Measurements from ENCODE around the gene NF1.
"Not testable (repeated sequence)": the region's sequence is repeated elsewhere in the genome, so short reads cannot be mapped to it uniquely, and the experiment has no call there.

NF1 gene

DNA sequence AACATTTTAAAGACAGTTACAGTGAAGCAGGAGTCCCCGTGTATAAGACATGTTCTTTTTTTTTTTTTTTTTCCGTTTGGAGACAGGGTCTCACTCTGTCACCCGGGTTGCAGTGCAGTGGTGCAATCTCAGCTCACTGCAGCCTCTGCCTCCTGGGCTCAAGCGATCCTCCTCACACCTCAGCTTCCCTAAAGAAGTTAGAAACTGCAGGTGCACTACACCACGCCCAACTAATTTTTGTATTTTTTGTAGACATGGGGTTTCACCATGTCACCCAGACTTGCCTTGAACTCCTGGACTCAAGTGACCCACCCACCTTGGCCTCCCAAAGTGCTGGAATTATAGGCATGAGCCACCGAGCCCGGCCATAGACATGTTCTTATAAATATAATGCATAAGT lies 216.1 kb downstream of the NF1 start:
- no peak overlapping the region for H3K4me3 ChIP-seq (ENCODE audit: low read depth, low read length)
- DNase-seq (ENCODE audit: low read depth): no peak
- TF ChIP-seq, protein P1, sequence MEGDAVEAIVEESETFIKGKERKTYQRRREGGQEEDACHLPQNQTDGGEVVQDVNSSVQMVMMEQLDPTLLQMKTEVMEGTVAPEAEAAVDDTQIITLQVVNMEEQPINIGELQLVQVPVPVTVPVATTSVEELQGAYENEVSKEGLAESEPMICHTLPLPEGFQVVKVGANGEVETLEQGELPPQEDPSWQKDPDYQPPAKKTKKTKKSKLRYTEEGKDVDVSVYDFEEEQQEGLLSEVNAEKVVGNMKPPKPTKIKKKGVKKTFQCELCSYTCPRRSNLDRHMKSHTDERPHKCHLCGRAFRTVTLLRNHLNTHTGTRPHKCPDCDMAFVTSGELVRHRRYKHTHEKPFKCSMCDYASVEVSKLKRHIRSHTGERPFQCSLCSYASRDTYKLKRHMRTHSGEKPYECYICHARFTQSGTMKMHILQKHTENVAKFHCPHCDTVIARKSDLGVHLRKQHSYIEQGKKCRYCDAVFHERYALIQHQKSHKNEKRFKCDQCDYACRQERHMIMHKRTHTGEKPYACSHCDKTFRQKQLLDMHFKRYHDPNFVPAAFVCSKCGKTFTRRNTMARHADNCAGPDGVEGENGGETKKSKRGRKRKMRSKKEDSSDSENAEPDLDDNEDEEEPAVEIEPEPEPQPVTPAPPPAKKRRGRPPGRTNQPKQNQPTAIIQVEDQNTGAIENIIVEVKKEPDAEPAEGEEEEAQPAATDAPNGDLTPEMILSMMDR (IDR thresholded peaks at IDR 0.05; ENCODE audit: control insufficient read depth, extremely low read depth, insufficient read depth): no peak

DNA sequence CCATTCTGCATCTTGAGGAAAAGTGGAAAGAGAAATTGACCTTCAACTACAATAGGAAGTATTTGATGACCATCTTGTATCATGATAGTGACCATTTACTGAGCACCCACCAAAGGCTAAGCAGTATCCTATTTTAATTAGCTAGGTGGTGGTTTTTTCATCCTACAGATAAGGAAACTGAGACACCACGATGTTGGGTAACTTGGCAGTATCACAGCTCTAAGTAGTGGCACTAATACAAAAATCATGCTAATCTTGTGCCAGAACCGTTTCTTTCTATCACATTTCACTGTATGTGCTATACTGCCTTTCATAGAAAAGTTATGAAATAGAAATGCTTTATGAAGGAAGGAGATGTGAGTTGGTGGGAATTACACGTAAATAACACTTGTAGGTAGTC lies 216.7 kb downstream of the NF1 start:
- TF ChIP-seq, protein P1 (IDR thresholded peaks at IDR 0.05; ENCODE audit: control insufficient read depth, extremely low read depth, insufficient read depth): no peak
- H3K4me3 ChIP-seq (ENCODE audit: low read depth, low read length): no peak overlapping the region
- no peak for DNase-seq (ENCODE audit: low read depth)

DNA sequence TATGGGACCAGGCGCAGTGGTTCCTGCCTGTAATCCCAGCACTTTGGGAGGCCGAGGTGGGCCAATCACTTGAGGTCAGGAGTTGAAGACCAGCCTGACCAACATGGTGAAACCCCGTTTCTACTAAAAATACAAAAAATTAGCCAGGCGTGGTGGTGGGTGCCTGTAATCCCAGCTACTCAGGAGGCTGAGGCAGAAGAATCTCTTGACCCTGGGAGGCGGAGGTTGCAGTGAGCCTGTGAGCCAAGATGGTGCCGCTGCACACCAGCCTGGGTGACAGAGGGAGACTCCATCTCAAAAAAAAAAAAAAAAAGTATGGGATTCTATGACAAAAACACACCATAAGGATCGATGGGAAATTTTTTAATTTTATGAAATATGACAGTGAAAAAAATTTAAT lies 217.4 kb downstream of the NF1 start:
- H3K4me3 ChIP-seq (ENCODE audit: low read depth, low read length); DNase-seq (ENCODE audit: low read depth): not testable (repeated sequence)

DNA sequence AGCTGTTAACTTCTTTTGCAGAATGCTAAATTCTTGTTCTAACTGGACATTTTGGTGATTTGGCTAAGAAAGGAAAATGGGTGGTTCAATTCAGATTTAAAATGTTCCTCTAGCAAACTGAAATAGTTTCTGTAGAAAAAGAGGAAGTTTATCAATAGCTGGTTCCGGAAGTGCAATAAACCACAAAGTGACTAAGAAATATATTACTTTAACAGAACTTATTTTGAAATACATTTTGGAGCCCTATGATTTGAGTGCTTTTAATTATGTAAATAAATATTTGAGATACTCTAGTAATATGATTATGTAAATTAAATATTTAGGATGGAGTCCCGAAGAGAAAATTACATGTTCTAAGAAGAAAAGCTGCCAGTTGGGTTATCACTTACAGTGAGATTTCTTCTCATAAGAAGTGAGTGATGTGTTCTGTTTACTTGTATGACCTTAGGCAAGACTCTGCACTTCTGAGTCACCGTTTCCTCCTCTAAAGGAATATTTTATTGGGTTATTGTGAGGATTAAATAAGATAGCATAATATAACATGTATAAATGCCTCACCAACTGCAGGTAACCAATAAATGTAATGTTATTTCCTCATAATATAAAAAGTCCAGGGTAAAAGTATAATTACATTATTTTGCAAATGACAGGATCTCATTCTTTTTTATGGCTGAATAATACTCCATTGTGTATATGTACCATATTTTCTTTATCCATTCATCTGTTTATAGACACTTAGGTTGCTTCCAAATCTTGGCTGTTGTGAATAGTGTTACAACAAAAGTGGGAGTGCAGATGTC lies 219.4 kb downstream of the NF1 start, which contains the start of gene EVI2B:
Gene EVI2B (minus strand): TSS at position 73 of the 800 bp plus-strand sequence. CDS start 8,445 bp downstream, outside the sequence.
- TF ChIP-seq, protein P1 (IDR thresholded peaks at IDR 0.05; ENCODE audit: control insufficient read depth, extremely low read depth, insufficient read depth): no peak
- no peak within 1 kb of the TSS for H3K4me3 ChIP-seq (ENCODE audit: low read depth, low read length)
- peak; percentile 34 for DNase-seq (ENCODE audit: low read depth)

DNA sequence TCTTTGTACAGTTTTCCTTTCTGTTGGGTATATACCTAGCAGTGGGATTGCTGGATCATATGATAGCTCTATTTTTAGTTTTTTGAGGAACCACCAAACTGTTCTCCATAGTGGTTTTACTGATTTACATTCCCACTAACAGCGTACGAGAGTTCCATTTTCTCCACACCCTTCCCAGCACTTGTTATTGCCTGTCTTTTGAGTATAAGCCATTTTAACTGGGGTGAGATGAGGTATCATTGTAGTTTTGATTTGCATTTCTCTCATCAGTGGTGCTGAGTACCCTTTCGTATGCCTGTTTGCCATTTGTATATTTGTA lies 220.0 kb downstream of the NF1 start:
- TF ChIP-seq, protein P1 (IDR thresholded peaks at IDR 0.05; ENCODE audit: control insufficient read depth, extremely low read depth, insufficient read depth): no peak
- no peak for DNase-seq (ENCODE audit: low read depth)
- no peak overlapping the region for H3K4me3 ChIP-seq (ENCODE audit: low read depth, low read length)

DNA sequence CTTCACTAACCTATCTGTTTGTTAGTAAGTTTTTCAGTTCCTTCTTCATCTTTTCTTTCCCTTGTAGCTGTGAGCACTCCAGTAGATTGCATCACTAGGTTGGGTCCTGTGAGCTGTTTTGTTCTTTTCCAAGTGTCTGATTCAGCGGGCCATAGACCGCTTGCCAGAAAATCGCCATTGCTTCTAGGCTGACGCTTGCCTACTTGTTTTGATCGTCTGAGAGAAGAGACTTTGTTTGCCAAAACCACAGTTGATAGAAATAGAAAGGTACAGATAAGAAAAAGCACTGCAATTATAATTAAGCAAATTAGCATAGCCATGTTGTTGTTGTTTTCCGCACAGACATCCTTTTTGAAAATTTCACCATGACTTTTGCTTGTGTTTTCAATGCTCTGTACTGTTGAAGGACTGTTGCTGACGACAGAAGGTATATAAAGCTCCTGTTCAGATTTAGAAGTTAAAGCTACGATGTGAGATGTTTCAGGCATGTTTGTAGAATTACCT lies 223.6 kb downstream of the NF1 start:
- TF ChIP-seq, protein P1 (IDR thresholded peaks at IDR 0.05; ENCODE audit: control insufficient read depth, extremely low read depth, insufficient read depth): no peak
- no peak overlapping the region for H3K4me3 ChIP-seq (ENCODE audit: low read depth, low read length)
- DNase-seq (ENCODE audit: low read depth): no peak

DNA sequence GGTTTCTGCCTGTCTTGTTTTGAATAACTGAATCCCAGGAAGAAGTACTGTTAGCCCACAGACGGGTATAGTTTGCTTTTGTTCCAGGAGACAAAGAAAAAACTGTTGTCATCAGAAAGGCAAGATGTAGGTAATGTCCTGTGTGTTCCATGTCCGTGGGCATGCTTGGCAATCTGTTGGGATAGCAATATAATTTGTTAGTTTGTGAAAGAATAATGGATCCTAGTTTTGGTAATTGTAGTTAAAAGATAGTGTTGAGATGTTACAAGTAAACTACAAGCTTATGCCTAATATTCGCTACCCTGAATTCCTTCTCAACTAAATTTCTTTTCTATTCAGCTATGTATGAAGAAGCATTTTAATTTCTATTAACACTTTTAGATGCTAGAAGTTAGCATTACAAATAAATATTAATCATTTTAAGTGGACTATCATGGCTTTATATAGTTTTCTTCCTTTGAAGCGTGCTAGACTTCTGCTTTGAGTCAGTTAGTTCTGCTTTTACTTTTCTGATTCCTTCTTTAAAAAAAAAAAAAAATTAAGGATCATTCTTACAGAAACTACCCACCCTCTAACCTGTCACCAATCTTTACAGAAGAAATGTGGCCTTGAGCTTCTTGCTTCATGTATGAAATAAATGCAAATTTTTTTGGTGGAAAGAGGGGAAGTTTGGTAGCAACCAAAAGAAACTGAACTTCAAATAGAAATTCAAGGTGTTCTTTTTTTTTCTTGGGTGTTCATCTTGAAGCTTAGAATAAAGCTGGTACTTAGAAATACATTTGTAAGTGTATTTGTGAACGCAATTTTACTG lies 224.3 kb downstream of the NF1 start:
- no peak overlapping the region for H3K4me3 ChIP-seq (ENCODE audit: low read depth, low read length)
- TF ChIP-seq, protein P1 (IDR thresholded peaks at IDR 0.05; ENCODE audit: control insufficient read depth, extremely low read depth, insufficient read depth): no peak
- DNase-seq (ENCODE audit: low read depth): no peak

Data from LNCaP clone FGC (cell line).